Nephron (organoid): ENCODE measurements around the gene TRIM26.

Experiments used
- H3K27ac Mint-ChIP-seq, 3 experiments: 2 replicates each; pipeline ENCODE4 v1.8.0; 2020; ENCODE audit warnings: mixed read lengths in 3 of 3, mild to moderate bottlenecking in 2 of 3, moderate library complexity in 1 of 3
- H3K27me3 Mint-ChIP-seq: 2 replicates; pipeline ENCODE4 v1.8.0; 2021; ENCODE audit warnings: low read depth, mild to moderate bottlenecking, moderate library complexity, mixed read lengths
- H3K36me3 Mint-ChIP-seq: 2 replicates; pipeline ENCODE4 v1.8.0; 2020; ENCODE audit warnings: low read depth, mixed read lengths
- H3K4me1 Mint-ChIP-seq: 2 replicates; pipeline ENCODE4 v1.8.0; 2020; ENCODE audit warnings: mixed read lengths
- H3K4me3 Mint-ChIP-seq, 3 experiments: 2 replicates each; pipeline ENCODE4 v1.8.0; 2020; ENCODE audit warnings: mild to moderate bottlenecking in 3 of 3, mixed read lengths in 3 of 3, moderate library complexity in 2 of 3
- H3K9me3 Mint-ChIP-seq: 2 replicates; pipeline ENCODE4 v1.8.0; 2020; ENCODE audit warnings: mixed read lengths
- TF ChIP-seq, protein P1 (sequence below), 3 experiments: fragments of 200-600 bp; sonication (generic); IDR thresholded peaks; one replicate each; pipeline ENCODE4 v1.5.0; 2021; ENCODE audit warnings: antibody characterized with exemption in 3 of 3; ENCODE audit not compliant: unreplicated experiment in 3 of 3

The TRIM26 gene

DNA sequence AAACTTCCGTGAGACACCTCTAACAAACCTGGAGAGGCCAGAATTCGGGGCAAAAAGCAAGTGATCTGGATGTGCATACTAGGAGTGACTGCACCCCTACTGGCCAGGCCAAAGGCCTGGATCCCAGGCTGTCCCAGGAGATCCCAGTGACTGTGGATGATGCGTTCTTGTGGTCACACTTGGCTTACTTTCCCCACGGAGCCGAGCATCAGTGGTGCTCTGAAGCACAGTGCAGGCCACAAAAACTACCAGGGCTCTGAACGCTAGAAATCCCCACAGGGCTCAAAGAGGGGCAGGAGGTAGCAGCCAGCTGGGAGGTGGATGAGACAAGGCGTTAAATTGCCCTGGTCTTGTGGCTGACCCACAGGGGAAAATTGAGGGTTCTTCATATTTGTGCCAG is 7.1 kb downstream of the TRIM26 start:
- Mint-ChIP-seq H3K9me3 (no peaks in the 10 kb centered on the region), H3K36me3 (peaks cover 3% of the 10 kb centered on the region), H3K27me3 (no peaks in the 10 kb centered on the region), H3K4me3 (no peak overlapping the region), H3K4me1 (peaks cover 35% of the 10 kb centered on the region), H3K27ac (peak overlapping the region in 2 of 3 experiments; percentile 30 to 46)
- TF ChIP-seq, protein P1, sequence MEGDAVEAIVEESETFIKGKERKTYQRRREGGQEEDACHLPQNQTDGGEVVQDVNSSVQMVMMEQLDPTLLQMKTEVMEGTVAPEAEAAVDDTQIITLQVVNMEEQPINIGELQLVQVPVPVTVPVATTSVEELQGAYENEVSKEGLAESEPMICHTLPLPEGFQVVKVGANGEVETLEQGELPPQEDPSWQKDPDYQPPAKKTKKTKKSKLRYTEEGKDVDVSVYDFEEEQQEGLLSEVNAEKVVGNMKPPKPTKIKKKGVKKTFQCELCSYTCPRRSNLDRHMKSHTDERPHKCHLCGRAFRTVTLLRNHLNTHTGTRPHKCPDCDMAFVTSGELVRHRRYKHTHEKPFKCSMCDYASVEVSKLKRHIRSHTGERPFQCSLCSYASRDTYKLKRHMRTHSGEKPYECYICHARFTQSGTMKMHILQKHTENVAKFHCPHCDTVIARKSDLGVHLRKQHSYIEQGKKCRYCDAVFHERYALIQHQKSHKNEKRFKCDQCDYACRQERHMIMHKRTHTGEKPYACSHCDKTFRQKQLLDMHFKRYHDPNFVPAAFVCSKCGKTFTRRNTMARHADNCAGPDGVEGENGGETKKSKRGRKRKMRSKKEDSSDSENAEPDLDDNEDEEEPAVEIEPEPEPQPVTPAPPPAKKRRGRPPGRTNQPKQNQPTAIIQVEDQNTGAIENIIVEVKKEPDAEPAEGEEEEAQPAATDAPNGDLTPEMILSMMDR (IDR thresholded peaks at IDR 0.05; ENCODE audit: unreplicated experiment in 3 of 3): no peak

DNA sequence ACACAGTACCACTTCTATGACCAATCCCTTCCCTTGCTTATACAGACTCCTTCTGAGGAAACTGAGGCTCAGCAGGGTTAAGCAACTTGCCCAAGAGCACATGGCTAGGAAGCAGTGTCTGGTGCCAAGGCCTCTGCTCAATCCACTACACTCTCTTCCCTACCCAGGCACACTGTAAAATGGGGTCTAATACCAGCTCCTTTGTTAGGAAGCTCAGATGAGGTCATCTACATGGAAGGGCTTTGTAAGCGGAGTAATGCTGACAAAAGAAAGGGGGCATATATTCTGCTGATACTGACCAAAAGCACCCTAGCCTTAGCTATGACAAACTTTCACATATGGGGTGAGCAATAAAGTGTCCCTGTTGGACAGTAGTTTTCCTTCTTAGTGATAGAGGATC is 9.1 kb downstream of the TRIM26 start:
- Mint-ChIP-seq H3K4me1 (peaks cover 25% of the 10 kb centered on the region), H3K4me3 (no peak overlapping the region), H3K36me3 (peaks cover 12% of the 10 kb centered on the region), H3K27ac (no peak overlapping the region), H3K27me3 (no peaks in the 10 kb centered on the region), H3K9me3 (no peaks in the 10 kb centered on the region)
- TF ChIP-seq, protein P1 (IDR thresholded peaks at IDR 0.05; ENCODE audit: unreplicated experiment in 3 of 3): no peak

DNA sequence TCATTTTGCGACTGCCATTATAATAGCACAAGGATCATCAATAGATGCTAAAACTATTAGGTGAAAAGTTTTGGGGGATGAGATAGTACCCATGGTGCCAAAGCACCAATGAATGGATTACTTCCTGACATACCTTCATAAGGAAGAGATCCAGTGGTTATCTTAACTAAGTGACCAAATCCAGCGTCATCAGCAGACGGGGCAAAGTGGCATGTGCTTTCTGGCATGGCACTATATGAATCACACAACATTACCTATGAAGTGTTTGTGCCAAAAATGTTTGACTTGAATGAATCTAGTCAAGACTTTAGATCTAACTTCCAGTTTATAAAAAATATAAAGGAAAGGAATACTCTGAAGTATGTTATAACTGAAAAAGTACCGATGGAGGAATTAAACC is 10.8 kb downstream of the TRIM26 start:
- TF ChIP-seq, protein P1 (IDR thresholded peaks at IDR 0.05; ENCODE audit: unreplicated experiment in 3 of 3): no peak

DNA sequence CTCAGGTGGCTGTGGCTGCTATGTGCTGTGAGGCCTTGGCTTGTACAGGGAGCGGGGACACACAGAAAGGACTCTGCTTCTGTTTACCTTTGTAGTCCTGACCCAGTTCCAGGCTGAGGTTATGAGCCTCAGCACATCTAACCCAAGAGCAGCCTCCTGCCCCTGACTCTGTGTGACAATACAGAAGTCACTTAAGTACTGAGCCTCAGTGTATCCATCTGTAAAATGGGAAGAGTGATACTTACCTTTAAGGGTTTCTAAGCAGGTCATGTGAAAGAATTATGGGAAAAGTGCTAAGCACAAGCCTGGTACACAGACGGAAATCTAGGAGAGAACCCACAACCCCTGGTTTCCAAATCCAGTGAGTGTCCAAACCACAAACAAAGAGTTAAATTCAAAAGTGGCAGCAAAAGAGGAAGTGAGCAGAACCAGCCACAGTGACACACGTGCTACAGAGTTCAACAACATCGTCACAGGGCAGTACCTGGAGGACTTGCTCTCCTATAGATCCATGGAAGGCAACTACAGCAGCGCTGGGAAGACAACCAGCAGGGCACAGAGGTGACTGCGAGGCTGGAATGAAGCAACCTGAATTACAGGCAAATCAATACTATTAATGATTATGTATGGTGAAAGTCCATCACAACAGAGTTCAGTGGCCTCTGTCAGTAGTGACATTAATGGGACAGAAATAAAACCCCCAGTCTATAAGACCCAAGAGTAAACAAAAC is 12.5 kb downstream of the TRIM26 start:
- Mint-ChIP-seq H3K4me1 (no peaks in the 10 kb centered on the region), H3K27me3 (no peaks in the 10 kb centered on the region), H3K9me3 (no peaks in the 10 kb centered on the region), H3K4me3 (no peak overlapping the region), H3K36me3 (peaks cover 35% of the 10 kb centered on the region), H3K27ac (no peak overlapping the region)
- TF ChIP-seq, protein P1 (IDR thresholded peaks at IDR 0.05; ENCODE audit: unreplicated experiment in 3 of 3): no peak

More for the DNA sequence above, 10.8 kb downstream of the TRIM26 start:
- Mint-ChIP-seq H3K9me3 (no peaks in the 10 kb centered on the region), H3K4me1 (peaks cover 7% of the 10 kb centered on the region), H3K36me3 (peaks cover 24% of the 10 kb centered on the region), H3K27me3 (no peaks in the 10 kb centered on the region), H3K27ac (no peak overlapping the region), H3K4me3 (no peak overlapping the region)

DNA sequence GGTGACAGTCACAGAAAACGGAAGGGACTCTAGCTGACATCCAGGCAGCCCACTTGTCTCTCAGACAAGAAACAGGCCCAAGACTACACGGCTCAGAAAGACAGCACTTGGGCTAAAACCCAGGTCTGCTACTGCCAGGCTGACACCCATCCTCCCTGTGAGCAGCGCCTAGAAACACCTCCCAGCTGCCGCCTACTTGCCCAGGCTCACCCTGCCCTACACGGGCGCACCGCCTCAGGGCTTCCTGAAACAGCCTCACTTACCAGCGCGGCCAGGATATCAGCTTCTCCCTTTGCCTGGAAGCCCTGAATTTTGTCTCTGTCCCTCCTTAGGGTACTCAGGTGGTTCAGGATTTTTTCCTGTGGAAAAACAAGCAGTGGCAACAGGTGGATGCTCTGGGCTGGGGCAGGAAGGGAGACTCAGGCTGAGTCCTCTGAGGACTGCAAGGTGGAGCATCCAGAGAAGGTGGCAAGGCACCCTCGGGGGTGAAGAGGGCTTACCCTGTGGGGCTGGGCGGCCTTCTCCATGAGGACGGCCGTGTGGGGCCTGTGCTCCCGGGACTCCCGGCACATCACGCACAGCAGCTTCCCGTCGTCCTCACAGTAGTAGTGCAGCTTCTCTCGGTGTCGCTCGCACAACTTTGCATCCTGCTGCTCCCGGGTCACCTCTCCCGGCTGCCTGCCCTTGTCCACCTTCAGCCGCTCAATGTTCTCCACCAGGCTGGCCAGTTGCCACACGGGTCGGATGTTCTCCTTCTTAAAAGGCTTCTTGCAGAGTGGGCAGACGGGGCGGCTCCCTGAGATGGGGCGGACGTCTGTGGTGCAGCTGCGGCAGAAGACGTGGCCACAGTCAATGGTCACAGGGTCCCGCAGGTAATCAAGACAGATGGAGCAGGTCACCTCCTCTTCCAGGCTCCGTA is 14.8 kb downstream of the TRIM26 start:
- Mint-ChIP-seq H3K9me3 (no peaks in the 10 kb centered on the region), H3K4me3 (no peak overlapping the region), H3K27ac (no peak overlapping the region), H3K4me1 (no peaks in the 10 kb centered on the region), H3K36me3 (peaks cover 48% of the 10 kb centered on the region), H3K27me3 (no peaks in the 10 kb centered on the region)
- TF ChIP-seq, protein P1 (IDR thresholded peaks at IDR 0.05; ENCODE audit: unreplicated experiment in 3 of 3): no peak
